ENCODE data around the gene BRIP1.

DNA sequence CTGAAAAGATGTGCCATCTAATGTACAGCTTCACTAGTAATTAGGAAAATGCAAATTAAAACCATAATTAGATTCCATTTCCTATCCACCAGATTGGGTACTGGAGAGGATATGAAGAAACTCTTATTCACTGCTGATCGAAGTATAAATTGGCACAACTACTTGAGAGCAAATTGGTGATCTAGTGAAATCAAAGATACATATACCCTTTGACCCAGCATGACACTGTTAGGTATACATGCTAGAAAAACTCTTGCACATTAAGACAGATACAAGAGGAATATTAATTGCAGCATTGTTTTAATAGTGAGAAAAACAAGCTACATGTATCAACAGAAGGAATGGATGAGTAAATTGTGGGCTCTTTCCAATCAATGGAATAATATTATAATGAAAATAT is 48.8 kb downstream of the BRIP1 start:
- TF ChIP-seq, protein P1, sequence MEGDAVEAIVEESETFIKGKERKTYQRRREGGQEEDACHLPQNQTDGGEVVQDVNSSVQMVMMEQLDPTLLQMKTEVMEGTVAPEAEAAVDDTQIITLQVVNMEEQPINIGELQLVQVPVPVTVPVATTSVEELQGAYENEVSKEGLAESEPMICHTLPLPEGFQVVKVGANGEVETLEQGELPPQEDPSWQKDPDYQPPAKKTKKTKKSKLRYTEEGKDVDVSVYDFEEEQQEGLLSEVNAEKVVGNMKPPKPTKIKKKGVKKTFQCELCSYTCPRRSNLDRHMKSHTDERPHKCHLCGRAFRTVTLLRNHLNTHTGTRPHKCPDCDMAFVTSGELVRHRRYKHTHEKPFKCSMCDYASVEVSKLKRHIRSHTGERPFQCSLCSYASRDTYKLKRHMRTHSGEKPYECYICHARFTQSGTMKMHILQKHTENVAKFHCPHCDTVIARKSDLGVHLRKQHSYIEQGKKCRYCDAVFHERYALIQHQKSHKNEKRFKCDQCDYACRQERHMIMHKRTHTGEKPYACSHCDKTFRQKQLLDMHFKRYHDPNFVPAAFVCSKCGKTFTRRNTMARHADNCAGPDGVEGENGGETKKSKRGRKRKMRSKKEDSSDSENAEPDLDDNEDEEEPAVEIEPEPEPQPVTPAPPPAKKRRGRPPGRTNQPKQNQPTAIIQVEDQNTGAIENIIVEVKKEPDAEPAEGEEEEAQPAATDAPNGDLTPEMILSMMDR (IDR thresholded peaks at IDR 0.05; ENCODE audit: low read depth, low read length): no peak
- no peak for TF ChIP-seq EZH2phosphoT487 (IDR thresholded peaks at IDR 0.05; ENCODE audit: low read depth)

All from OCI-LY3 (cell line).